ENCODE measurements around the gene FLAD1. TPM values are rescaled to one million over a fixed set of nuclear protein-coding genes. Genes with fewer than 3 reads are reported as not detected.
A peak's percentile ranks its signal among the peaks of the same experiment; 100 is the strongest.
"Not testable (repeated sequence)": the region's sequence is repeated elsewhere in the genome, so short reads cannot be mapped to it uniquely, and the experiment has no call there.

FLAD1 gene
- total RNA-seq, 4 donors from 2014 or later, result 19.5 to 29.6 (median 23.0) TPM

DNA sequence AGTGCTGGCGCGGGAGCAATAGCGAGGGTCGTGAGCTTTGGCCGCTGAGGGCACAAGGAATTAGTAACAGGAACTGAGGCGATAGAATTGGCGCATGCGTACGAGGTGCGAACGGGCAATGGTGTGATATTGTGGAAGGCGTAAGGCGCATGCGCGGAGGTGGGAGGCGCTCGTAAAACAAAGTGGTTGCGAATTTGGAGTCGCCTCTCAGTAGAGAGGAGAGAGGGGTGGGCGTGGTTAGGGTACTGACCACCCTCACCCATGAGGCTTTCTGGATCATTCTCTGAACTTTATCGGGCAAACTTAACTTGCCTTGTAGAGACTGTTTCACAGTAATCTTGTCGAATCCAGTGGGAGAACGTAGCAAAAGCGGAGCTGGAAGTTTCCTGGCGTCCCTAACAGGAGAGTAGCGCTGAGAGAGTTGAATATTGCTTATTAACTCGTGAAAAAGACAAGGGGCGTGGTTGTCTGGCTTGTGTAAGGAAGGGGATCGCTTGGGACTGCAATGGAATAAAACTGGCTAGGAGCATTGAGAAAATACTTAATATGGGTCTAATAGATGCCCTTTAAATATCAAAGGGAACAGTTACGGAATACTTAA lies 8.2 kb upstream of the FLAD1 start:
- peak; percentile 22 for TF ChIP-seq POLR2A (IDR thresholded peaks at IDR 0.05; ENCODE audit: low read depth)
- TF ChIP-seq, protein P1, sequence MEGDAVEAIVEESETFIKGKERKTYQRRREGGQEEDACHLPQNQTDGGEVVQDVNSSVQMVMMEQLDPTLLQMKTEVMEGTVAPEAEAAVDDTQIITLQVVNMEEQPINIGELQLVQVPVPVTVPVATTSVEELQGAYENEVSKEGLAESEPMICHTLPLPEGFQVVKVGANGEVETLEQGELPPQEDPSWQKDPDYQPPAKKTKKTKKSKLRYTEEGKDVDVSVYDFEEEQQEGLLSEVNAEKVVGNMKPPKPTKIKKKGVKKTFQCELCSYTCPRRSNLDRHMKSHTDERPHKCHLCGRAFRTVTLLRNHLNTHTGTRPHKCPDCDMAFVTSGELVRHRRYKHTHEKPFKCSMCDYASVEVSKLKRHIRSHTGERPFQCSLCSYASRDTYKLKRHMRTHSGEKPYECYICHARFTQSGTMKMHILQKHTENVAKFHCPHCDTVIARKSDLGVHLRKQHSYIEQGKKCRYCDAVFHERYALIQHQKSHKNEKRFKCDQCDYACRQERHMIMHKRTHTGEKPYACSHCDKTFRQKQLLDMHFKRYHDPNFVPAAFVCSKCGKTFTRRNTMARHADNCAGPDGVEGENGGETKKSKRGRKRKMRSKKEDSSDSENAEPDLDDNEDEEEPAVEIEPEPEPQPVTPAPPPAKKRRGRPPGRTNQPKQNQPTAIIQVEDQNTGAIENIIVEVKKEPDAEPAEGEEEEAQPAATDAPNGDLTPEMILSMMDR (IDR thresholded peaks at IDR 0.05), result no peak
- TF ChIP-seq POLR2AphosphoS5 (IDR thresholded peaks at IDR 0.05), result peak in 1 of 2 donors; percentile 91
- H3K4me3 ChIP-seq, result peak overlapping the region; percentile 63 to 77 (median 70)
- peaks cover 0 to 9% (median 4%) of the 10 kb centered on the region in 4 donors for H3K36me3 ChIP-seq
- peak; percentile 98 for DNase-seq (ENCODE audit: extremely low spot score)
- under 1% methylated on average over 30 of the region's 30 CpGs for WGBS
- intact Hi-C loops (cut with DNase I), result no loop called here
- H3K9me3 ChIP-seq, result no peaks in the 10 kb centered on the region
- H3K27ac ChIP-seq (replicated peaks in 1 of 4), result peak overlapping the region; percentile 96 to 98 (median 96)
- no peaks in the 10 kb centered on the region for H3K27me3 ChIP-seq
- peaks cover 35 to 53% (median 47%) of the 10 kb centered on the region in 4 donors for H3K4me1 ChIP-seq

- DNase-seq (ENCODE audit: extremely low spot score), result no peak
These were observed 7.6 kb upstream of the FLAD1 start for GRCh38 chr1:154975409-154976059.

GRCh38 chr1:154977762-154978161 lies 5.4 kb upstream of the FLAD1 start:
- H3K36me3 ChIP-seq; H3K27me3 ChIP-seq; DNase-seq (ENCODE audit: extremely low spot score); H3K4me3 ChIP-seq; H3K9me3 ChIP-seq; intact Hi-C loops (cut with DNase I); H3K27ac ChIP-seq (replicated peaks in 1 of 4): not testable (repeated sequence)
- WGBS, result 57% methylated on average over 3 of the region's 3 CpGs
- H3K4me1 ChIP-seq, result peaks cover 14 to 35% (median 25%) of the 10 kb centered on the region in 4 donors

More at GRCh38 chr1:154975409-154976059, 7.6 kb upstream of the FLAD1 start:
- Histone ChIP-seq H3K4me3 (peak overlapping the region; percentile 63 to 77 (median 70)), H3K36me3 (peaks cover 0 to 9% (median 4%) of the 10 kb centered on the region in 4 donors), H3K27me3 (no peaks in the 10 kb centered on the region), H3K4me1 (peaks cover 28 to 47% (median 40%) of the 10 kb centered on the region in 4 donors), H3K27ac (replicated peaks in 1 of 4) (peak overlapping the region; percentile 96 to 98 (median 96)), H3K9me3 (no peaks in the 10 kb centered on the region)
- 0% methylated on average over 21 of the region's 24 CpGs for WGBS
- intact Hi-C loops (cut with DNase I), result no loop called here
- TF ChIP-seq POLR2A (IDR thresholded peaks at IDR 0.05; ENCODE audit: low read depth) (no peak), EP300 (IDR thresholded peaks at IDR 0.05) (no peak), POLR2AphosphoS5 (IDR thresholded peaks at IDR 0.05) (peak in 1 of 2 donors; percentile 42)
- TF ChIP-seq, protein P1 (IDR thresholded peaks at IDR 0.05), result peak in 1 of 3 experiments; percentile 5

DNA sequence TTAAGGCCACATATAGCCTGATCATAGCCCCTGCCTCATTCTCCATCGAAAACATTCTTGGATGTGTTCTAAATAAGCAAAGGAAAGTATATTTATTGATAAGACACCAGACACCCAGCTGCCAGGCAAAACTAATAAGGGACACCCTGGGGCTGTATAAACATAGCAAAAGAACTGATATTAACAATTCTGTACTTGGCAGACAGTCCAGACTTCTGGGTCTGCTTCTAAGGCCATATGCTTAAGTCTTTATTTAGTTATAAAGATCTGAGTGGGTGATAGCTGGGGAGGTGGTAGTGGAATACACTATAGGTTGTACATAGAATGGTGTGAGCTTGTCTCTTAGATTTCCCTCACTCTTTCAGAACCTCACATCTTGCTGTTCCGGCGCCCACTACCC lies 4.8 kb upstream of the FLAD1 start:
- no peak for DNase-seq (ENCODE audit: extremely low spot score)
- intact Hi-C loops (cut with DNase I), result no loop called here
- H3K9me3 ChIP-seq, result no peaks in the 10 kb centered on the region
- no peak overlapping the region for H3K27ac ChIP-seq (replicated peaks in 1 of 4)
- no peaks in the 10 kb centered on the region for H3K27me3 ChIP-seq
- no peak overlapping the region for H3K4me3 ChIP-seq
- H3K36me3 ChIP-seq, result peaks cover 0 to 9% (median 4%) of the 10 kb centered on the region in 4 donors
- WGBS, result 96% methylated on average over 3 of the region's 3 CpGs
- TF ChIP-seq POLR2A (IDR thresholded peaks at IDR 0.05; ENCODE audit: low read depth) (no peak), EP300 (IDR thresholded peaks at IDR 0.05) (no peak), POLR2AphosphoS5 (IDR thresholded peaks at IDR 0.05) (no peak)
- TF ChIP-seq, protein P1 (IDR thresholded peaks at IDR 0.05), result no peak
- H3K4me1 ChIP-seq, result peaks cover 9 to 30% (median 20%) of the 10 kb centered on the region in 4 donors

GRCh38 chr1:154982341-154982740 lies 803 bp upstream of the FLAD1 start:
- no peaks in the 10 kb centered on the region for H3K27me3 ChIP-seq
- no peak for DNase-seq (ENCODE audit: extremely low spot score)
- WGBS, result 65% methylated on average over 6 of the region's 6 CpGs
- H3K4me3 ChIP-seq, result peak overlapping the region; percentile 71 to 85 (median 74)
- no peaks in the 10 kb centered on the region for H3K9me3 ChIP-seq
- TF ChIP-seq, protein P1 (IDR thresholded peaks at IDR 0.05), result no peak
- TF ChIP-seq POLR2A (IDR thresholded peaks at IDR 0.05; ENCODE audit: low read depth) (no peak), POLR2AphosphoS5 (IDR thresholded peaks at IDR 0.05) (no peak), EP300 (IDR thresholded peaks at IDR 0.05) (no peak)
- H3K27ac ChIP-seq (replicated peaks in 1 of 4), result peak overlapping the region in 2 of 4 donors; percentile 9 to 76
- peaks cover 0 to 17% (median 10%) of the 10 kb centered on the region in 4 donors for H3K36me3 ChIP-seq
- peaks cover 18 to 31% (median 22%) of the 10 kb centered on the region in 4 donors for H3K4me1 ChIP-seq
- intact Hi-C loops (cut with DNase I), result no loop called here
